ENCODE data around the gene PFN3.

PFN3 gene

DNA sequence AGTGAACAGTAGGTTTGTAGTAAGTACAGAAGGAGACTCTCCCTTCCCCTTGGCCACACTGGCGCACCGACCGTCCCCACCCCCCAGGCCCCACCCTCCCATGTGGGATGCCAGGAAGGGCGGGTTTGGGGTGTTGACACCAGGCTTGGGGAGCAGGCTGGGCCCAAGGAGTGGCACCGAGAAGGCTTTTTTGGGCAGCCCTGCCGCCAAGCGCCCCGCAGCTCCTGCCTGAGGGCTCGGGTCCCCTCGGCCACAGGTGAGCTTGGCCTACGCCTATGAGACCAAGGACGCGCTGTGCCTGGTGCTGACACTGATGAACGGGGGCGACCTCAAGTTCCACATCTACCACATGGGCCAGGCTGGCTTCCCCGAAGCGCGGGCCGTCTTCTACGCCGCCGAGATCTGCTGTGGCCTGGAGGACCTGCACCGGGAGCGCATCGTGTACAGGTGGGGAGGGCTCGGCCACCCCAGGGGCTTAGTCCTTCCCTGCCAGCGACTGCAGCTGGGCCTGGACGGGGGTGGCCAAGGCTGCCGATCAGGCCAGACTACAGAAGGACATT lies 33.3 kb upstream of the PFN3 start:
- TF ChIP-seq, protein P1, sequence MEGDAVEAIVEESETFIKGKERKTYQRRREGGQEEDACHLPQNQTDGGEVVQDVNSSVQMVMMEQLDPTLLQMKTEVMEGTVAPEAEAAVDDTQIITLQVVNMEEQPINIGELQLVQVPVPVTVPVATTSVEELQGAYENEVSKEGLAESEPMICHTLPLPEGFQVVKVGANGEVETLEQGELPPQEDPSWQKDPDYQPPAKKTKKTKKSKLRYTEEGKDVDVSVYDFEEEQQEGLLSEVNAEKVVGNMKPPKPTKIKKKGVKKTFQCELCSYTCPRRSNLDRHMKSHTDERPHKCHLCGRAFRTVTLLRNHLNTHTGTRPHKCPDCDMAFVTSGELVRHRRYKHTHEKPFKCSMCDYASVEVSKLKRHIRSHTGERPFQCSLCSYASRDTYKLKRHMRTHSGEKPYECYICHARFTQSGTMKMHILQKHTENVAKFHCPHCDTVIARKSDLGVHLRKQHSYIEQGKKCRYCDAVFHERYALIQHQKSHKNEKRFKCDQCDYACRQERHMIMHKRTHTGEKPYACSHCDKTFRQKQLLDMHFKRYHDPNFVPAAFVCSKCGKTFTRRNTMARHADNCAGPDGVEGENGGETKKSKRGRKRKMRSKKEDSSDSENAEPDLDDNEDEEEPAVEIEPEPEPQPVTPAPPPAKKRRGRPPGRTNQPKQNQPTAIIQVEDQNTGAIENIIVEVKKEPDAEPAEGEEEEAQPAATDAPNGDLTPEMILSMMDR (IDR thresholded peaks at IDR 0.05), result no peak

DNA sequence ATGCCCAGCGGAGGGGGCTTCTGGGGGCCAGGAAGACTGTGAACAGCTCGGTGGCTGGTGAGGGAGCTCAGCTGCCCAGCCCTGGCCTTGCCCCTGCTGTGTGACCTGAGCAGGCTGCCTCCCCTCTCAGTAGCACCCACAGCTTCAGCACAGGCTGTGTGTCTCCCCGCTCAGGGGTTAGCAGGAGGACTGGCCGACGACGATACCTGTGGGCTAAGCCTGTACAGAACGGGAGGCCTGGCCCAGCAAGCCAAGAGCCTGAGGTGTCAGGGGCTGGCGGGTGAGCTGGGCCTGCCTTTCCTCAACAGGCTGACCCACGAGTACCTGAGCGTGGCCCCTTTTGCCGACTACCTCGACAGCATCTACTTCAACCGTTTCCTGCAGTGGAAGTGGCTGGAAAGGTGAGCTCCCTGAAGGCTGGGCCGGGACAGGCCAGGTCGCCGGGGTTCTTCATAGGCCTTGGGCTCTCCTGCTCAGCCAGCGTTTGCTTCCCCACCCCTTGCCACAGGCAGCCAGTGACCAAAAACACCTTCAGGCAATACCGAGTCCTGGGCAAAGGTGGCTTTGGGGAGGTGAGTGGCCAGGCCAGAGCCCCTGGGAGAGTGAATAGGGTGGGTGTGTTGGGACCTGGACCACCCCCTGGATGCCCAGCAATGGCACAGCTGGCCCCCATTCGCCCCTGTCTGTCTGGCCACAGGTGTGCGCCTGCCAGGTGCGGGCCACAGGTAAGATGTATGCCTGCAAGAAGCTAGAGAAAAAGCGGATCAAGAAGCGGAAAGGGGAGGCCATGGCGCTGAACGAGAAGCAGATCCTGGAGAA lies 32.6 kb upstream of the PFN3 start:
- TF ChIP-seq, protein P1 (IDR thresholded peaks at IDR 0.05), result no peak

DNA sequence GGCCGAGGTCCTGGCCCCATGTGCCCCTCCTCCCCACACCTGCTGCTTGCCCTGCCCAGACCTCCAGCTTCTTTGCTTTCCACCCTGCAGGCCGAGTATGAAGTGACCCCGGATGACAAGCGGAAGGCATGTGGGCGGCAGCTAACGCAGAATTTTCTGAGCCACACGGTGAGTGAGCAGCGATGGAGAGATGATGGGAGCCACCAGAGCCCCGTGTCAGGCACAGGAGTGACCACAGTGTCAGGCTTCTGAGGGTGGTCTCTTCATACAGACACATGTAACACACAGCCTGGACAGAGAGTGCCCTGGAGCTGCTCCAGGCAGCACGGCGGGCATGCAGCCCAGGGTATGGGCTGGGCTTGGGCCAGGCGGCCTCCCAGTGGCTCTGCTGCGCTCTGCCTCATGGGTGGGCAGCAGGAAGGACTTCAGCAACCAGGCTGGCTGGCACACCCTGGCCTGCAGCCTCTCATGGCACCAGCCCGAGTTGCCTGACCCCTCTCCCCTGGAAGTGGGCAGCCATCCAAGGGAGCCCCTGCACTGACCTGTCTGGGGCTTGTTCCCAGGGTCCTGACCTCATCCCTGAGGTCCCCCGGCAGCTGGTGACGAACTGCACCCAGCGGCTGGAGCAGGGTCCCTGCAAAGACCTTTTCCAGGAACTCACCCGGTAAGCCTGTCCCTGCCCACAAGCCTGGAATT lies 31.8 kb upstream of the PFN3 start:
- TF ChIP-seq, protein P1 (IDR thresholded peaks at IDR 0.05), result no peak

DNA sequence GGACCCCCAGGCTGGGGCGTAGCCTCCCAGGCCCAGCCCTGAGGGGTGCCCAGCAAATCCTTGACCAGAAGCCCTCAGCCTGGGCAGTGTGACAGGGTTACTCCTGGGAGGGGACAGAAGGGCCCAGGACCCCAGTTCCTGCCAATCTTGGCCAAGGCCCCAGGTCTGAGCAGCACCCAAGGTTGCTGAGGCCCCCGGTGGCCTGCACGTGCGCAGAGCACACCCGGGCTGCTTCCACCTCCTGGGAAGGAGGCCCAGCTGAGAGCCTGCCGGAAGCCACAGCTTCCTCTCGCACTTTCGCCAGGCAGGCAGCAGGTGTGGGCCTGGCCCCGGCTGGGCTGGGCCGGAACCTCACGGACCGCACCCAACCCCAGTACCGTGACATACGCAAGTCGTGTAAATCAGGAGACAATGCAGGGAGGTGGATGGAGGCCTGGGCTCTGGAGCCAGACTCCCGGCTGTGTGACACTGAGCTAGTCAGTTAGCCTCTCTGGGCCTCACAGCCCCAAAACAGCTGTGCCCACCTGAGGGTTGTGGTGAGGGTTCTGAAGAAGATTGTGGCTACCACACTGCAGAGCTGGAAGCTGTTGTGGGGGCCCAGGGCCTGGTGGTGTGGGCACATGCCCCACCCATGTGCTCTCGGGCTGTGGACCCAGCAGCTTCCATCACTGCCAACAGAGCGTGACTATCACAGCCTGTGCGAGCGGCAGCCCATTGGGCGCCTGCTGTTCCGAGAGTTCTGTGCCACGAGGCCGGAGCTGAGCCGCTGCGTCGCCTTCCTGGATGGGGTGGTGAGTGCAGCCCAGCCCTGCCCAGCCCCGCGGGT lies 31.1 kb upstream of the PFN3 start:
- TF ChIP-seq, protein P1 (IDR thresholded peaks at IDR 0.05), result no peak

DNA sequence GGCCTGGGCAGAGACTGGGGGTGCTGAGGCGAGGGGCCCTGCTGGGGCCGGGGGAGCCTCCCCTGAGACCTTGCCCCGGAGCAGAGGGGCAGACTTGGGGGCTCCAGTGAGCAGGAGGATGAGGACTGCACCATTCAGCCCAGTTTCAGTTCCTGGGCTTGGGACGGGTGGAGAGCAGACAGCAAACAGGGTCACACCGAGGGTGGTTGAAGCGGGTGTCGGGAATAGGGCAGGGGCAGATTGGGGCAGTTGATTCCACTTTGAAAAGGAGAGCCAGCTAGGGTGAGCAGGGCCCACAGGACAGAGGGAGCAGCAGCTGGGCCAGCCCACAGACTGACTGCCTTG lies 30.5 kb upstream of the PFN3 start:
- TF ChIP-seq, protein P1 (IDR thresholded peaks at IDR 0.05), result no peak

DNA sequence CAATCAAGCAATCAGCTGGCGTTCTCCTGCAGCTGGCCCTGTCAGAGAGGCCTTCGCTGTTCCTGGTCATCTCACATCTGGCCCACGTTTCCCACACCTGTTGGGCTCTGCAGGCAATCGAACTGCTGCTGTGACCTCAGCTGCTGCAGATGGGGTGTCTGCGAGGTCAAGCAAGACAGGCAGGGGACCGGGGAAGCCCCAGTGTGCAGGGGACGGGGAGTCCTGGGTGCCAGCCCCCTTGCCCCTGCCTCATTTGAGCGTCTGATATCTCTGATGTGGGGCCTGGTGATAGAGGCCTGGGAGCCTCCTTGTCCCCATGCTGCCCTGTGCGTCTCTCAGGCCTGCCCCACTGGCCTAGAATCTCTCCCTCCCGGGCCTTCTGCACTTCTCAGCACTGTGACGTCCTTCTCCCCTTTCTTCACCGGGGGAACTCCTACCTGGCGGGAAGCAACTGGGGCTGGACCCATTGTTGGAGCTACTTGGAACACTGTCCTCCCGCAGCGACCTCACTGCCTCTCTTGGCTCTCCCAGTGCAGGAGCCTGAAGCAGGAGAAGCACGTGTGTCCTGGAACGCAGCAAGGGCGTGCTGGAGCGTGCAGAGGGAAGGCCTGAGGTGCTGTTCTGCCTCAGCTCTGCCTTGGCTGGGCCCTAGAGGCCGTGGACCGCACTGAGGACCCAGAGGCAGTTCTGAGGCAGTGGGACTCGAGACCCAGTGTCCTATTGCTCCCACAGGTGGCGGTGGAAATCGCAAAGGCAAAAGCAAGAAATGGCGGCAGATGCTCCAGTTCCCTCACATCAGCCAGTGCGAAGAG lies 29.9 kb upstream of the PFN3 start:
- TF ChIP-seq, protein P1 (IDR thresholded peaks at IDR 0.05), result no peak
